Stimulated activated CD4-positive, alpha-beta T cell treated with anti-CD3 and anti-CD28 coated beads, Interleukin-12 subunit alpha, Interleukin-12 subunit beta, amount 100 ng/mL, for 48 hours (primary cell): Measurements from ENCODE around the gene NSUN4.
"Not testable (repeated sequence)": the region's sequence is repeated elsewhere in the genome, so short reads cannot be mapped to it uniquely, and the experiment has no call there.

Source experiments
- DNase-seq, 3 donors: peaks; one replicate each; pipeline ENCODE4 v3.0.0-alpha.2; 2020; ENCODE audit warnings: low read depth in 2 of 3, low spot score in 1 of 3

The NSUN4 gene

DNA sequence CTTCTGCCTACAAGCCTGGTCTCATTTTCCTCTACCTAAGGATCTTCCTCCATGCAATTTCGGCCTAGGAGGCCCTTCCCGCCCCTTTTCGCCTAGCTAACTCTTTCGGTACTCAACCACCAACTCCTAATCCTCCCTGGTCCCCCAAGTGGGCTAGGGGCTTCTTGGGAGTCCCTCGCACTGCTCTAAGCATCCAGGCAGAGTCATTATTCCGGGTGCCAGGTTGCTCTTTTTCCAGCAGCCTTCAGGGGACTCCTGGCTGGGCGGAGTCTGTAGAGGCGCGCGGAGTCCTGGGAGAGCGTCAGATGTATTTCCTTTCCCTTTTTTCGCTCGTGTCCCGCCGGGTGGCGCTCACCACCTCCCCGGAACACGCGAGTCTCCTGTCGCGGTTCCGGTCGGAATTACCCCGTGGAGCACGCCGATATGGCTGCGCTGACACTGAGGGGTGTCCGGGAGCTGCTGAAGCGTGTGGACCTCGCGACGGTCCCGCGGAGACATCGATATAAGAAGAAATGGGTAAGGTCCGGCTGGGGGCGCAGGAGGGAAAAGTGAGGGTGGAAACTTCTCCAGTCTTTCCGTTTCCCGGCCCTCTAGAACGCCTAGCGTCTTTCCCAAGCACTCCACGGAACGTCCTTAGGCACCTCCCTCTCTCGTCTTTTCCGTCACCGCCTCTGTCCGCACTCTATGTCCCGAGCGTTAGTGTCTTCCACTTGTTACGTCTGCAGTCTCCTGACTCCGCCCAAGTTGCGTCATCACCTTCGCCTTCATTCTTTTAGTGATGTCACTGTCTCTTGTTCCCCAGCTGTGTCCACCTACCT, at the start of gene NSUN4:
NSUN4 (plus strand) TSS at position 404 of the 818 bp plus-strand sequence; CDS start at position 424, 20 bp downstream.
- peak; percentile 78 to 82 (median 81) for DNase-seq

DNA sequence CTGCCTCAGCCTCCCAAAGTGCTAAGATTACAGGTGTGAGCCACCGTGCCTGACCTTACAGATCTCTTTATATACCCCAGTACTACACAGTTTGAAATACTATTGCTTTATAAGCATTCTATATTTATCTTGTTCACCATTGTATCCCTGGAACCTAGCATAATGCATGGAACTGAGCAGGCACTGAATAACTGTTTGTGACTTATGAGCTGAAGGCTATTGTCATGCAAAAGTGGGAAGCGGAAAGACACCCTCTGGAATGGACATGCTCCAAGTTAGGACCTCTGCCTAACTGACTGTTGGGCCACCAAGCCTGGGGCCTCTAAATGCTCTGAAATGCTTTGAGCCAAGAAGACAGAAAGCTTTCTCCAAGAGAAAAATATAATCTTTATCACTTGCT, 45.3 kb upstream of the NSUN4 start:
- DNase-seq = no peak

DNA sequence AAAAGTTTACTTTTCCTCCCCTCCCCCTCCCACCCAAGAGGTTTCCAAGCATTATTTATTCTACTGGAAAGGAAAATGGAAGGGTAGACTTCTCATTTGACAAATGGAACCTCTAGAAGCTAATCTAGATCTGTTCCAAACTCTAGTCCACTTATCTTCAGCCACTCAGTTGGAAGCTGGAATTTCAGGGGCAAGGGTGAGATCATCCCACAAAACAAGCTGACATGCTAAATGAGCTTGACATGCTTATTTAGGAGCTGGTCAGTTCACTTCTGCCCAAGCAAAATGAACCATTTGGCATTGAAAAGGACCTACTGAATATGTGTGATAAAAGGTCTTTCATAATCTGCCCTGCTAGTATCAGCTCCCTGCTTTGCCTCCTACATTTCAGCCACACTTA, 42.2 kb upstream of the NSUN4 start:
- no peak for DNase-seq

DNA sequence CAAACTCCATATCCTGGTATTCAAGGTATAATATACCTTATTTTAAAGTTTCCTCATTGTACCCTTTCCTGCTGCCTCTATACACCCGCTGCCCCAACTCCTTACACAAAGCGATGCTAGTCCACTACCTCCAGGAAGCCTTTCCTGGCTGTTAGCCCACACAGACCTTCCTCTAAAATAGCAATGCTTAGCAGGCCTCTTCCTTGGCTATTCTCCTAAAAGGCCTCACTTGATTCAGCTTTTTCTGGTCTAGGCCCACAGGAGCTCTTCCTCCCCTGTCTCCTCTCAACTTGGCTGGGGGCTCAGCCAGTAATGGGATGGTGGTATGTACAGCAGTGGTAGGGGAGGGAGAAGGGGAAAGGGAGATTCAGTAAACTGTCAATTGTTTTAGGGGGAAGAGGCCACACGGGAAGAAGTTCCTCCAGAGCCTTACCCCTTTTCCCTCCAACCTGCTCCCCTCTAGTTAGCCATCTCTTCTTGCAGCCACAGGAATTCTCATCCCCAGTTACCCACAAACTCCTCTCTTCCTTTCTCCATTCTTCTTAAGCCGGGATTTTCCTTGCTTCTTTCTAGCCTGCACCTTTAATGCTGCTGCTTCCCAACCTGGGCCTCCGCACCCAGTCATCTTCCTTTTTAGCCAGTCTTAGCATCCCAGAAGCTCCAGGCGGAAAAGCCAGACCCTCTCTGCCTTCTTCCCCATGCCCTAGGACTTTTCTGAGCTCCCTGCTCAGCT, 39.8 kb upstream of the NSUN4 start:
- no peak for DNase-seq

DNA sequence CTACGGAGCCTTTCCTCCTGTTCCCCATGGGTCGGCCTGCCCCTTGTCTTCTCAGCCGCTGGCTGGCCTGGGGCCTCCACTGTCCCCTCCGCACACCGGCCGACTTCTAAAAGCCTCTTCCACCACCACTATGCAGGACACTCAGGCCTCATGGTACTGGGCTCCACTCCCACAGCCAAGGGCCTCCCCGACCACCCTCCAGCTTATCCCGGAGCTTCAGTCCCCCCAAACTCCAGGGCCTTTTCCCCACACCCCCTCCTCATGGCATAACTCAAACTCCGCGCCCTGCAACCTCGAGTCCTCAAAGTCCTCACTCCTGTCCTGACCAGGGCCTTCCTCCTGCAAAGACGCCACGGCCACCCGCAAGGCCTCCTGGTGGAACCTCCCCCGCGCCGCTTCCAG, 39.2 kb upstream of the NSUN4 start:
- DNase-seq = no peak

DNA sequence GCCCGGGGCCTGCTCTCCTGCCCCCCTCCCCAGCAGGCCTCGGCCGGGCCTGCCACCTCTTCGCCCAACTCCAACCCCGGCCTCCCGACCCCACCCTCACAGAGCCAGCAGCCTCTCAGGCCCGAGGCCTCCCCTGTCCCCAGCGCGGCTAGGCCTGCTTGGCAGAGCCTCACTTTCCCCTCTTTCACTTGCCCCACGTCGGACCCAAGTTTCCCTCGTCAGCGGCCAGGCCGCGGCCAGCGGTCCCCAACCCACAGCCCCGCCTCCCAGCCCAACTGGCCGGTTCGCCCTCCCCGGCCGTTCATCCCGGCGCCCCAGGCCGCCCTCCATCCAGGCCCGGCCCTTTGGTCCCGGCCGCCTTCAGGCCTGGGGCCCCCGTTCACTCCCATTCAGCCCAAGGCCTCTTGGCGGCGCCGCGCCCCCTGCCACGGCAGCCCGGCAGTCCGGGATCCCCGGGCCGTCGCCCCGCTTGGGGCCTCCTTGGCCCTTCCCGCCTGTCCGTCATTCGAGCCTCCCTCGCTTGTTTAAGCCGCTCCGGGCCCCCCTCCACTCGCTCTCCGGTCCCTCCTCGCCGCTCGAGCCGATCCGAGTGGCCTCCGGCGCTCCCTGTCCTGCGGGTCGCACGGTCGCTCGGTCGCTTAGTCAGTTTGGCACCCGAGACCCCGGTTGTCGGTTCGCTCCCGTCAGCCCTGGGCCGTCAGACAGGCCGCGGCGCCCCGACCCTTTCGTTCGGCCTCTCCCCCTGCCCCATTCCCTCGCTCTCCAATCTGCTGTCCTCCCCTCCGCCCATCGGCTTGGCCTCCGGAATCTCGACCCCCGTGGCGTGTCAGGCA, 38.6 kb upstream of the NSUN4 start:
- peak; percentile 24 to 39 (median 25) for DNase-seq

DNA sequence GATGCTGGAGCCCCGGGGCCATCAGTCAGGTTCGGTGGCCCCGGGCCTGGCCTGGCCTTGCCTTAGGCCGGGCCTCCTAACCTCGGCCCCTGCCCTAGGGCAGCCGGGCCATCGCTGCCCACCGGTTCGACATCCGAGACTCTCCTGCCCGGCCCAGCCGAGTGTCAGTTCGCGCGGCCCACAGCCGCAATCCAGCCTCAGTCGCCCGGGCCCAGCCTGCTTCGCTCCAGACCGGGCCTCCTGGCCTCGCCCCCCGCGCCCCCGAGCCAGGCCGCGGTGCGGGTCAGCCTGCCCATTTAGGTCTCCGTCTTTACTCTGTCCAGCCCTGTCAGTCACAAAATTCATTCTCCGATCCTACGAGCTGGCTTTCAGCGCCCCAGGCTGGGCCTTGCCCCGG, 38.0 kb upstream of the NSUN4 start:
- DNase-seq = peak in 1 of 3 donors; percentile 13

DNA sequence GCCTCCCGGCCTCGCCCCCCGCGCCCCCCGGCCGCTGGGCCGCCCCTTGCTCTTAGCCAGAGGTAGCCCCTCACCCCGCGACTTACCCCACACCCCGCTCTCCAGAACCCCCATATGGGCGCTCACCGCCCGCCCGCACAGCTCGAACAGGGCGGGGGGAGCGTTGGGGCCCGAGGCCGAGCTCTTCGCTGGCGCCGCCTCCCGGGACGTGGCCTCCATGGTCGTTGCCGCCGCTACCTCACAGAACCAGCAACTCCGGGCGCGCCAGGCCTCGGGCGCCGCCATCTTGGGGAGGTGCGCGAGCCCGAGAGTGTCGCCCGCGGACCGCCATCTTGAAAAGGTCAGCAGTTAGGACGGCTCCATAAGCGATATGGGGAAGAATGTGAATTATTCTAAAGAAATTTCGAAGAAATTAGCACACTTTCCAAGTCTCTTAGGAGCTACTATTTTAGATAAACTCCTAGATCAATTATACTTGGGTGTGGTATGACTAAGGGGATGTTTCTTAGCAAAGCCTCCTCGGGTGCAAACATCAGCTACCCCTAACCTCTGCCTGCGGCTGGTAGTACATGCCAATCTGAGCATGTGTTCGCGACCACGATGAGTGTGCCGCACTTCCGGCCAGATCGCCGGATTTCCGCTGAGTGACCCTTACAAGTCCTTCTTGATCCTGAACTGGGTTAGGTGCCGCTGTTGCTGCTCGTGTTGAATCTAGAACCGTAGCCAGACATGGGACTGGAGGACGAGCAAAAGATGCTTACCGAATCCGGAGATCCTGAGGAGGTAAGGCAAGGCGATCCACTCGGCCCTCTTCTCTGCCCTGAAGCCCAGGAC, 37.4 kb upstream of the NSUN4 start, which contains the start of the genes LRRC41 and UQCRH:
LRRC41 (minus strand) TSS at position 579 of the 834 bp plus-strand sequence; CDS start at position 285, 294 bp downstream.
UQCRH (plus strand) TSS at position 661 of the 834 bp plus-strand sequence; CDS start at position 730, 69 bp downstream.
- peak; percentile 88 to 92 (median 89) for DNase-seq

DNA sequence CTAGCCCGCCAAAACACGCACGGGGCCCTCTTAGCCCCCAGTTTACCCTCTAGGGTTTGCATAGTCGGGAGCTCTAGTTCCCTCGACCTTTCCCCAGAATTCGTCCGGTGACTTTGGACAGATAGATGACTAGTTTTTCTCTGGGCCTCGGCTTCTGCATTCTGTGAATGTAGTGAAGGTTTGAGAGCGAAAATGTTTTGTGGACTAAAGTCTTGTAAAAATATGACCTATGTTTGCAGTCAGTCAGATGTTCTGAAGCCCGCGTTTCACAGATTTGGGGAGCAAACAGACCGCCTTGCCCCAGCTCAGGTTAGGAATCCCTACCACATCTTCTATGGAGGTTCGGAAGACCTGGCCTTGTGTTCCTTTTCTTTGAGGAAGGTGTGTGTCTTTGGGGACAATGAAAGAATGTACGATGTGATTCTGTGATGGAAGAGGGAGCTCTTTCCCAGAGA, 36.7 kb upstream of the NSUN4 start:
- no peak for DNase-seq

DNA sequence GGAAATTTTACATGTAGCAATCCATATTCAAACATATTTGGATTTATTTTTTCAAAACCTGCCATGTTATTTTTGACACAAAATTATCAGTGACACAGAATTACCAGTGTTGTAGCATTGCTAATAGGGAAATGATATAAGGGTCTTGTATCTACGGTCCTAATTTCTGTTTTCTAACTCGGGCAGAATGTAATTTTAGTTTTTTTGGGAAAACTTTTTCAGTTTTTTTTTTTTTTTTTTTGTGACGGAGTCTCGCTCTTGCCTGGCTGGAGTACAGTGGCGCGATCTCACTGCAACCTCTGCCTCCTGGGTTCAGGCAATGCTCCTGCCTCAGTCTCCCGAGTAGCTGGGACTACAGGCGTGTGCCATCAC, 34.5 kb upstream of the NSUN4 start:
- no peak for DNase-seq

DNA sequence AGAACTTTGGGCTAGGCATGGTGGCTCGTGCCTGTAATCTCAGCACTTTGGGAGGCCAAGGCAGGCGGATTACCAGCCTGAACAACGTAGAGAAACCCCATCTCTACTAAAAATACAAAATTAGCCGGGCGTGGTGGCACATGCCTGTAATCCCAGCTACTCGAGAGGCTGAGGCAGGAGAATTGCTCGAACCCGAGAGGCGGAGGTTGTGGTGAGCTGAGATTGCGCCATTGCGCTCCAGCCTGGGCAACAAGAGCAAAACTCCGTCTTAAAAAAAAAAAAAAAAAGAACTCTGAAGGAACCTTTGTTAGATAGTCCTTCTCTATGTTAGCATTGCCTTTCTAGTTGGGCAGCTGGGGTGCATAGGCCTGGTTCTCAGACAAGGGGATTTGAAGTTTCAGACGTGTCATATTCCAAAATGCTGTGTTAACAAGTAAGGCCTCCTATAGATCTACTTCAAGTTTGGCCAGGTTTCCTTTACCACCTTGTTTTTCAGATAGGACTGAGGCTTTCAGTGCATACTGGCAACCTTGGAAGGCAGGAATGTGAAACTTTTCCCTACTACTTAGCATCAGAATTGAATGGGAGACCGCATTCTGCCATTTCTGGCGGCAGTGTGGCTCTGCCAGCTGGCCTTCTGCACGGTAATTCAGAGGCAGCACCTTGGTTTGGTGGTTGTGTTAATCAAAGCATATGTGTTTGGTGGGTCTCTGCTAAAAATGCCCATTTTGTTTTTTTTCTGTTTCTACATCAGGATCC, 31.0 kb upstream of the NSUN4 start:
- DNase-seq = no peak

DNA sequence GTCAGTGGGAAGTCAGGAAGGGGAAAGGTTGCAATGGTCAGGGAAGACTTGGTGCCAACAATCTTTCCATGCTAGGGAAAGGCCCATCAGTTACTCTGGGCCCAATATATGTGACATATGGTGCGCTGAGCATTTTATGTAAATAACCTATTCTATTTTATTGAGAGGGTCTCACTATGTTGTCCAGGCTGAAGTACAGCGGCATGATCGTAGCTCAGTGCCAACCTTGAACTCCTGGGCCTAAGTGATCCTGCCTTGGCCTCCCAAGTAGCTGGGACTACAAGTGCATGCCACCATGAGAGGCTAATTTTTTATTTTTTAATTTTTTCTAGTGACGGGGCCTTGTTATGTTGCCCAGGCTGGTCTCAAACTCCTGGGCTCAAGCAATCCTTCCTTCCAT, 30.3 kb upstream of the NSUN4 start:
- DNase-seq = no peak

DNA sequence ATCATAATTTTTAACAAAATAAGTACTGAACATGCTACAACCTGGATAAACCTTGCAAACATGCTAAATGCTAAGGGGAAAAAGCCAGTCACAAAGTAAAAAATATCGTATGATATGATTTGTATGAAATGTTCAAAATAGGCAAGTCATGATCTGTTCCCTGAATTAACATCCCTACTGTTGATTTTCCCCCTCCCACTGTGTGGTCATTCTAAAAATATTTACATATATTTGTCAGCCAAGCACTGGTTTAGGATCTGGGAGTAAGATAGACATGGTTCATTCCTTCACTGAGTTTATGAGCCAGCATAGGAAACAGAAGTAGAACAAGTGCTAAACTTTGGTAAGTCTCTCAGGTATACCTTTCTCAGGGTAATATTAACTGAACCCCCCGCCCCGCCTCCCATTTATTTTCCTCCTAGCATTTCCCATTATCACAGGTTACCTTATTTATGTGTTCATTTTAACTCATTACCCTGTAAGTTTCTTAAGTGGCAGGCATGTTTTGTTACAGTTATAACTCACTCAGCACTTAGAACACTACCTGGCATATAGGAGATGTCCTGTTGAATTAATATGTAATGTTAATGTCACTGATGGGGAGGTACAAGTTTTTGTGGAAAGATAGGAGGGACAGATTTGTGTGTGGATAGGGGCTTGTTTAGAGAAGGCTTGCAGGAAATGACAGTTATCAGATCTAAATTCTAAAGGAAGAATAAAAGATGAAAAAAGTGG, 24.8 kb upstream of the NSUN4 start:
- no peak for DNase-seq

DNA sequence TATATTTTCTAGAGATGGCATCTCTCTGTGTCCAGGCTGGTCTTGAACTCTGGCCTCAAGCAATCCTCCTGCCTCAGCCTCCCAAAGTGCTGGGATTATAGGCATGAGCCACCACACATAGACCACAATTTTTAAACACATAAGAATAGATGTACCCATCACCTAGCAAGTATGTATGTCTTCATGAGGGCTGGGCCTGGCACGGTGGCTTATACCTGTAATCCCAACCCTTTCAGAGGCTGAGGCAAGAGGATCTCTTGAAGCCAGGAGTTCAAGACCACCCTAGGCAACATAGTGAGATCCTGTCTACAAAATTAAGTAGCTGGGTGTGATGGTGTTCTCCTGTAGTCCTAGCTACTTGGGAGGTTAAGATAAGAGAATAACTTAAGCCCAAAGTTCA, 23.3 kb upstream of the NSUN4 start:
- DNase-seq = no peak

DNA sequence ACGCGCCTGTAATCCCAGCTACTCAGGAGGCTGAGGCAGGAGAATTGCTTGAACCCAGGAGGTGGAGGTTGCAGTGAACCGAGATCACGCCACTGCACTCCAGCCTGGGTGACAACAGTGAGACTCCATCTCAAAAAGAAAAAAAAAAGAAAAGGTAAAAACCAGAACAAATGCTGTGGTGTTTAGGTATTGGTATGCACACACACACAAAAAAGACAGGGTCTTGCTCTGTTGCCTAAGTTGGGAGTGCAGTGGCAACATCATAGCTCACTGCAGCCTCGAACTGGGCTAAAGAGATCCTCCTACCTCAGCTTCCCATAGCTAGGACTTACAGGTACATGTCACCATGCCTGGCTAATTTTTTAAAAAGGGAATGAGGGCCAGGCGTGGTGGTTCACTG, 21.3 kb upstream of the NSUN4 start:
- not testable (repeated sequence) for DNase-seq

DNA sequence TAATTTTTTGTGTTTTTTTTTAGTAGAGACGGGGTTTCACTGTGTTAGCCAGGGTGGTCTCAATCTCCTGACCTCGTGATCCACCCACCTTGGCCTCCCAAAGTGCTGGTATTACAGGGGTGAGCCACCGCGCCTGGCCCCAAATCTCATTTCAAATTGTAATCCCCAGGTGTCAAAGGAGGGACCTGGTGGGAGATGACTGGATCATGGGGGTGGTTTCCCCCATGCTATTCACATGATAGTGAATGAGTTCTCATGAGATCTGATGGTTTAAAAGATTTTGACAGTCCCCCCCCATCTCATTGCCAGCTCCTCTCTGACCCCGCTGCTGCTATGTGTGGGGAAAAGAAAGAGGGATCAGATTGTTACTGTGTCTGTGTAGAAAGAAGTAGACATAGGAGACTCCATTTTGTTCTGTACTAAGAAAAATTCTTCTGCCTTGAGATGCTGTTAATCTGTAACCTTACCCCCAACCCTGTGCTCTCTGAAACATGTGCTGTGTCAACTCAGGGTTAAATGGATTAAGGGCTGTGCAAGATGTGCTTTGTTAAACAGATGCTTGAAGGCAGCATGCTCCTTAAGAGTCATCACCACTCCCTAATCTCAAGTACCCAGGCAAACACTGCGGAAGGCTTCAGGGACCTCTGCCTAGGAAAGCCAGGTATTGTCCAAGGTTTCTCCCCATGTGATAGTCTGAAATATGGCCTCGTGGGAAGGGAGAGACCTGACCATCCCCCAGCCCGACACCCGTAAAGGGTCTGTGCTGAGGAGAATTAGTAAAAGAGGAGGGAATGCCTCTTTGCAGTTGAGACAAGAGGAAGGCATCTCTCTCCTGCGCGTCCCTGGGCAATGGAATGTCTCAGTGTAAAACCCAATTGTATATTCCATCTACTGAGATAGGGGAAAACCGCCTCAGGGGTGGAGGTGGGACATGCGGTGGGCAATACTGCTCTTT, 20.4 kb upstream of the NSUN4 start:
- DNase-seq = not testable (repeated sequence)

DNA sequence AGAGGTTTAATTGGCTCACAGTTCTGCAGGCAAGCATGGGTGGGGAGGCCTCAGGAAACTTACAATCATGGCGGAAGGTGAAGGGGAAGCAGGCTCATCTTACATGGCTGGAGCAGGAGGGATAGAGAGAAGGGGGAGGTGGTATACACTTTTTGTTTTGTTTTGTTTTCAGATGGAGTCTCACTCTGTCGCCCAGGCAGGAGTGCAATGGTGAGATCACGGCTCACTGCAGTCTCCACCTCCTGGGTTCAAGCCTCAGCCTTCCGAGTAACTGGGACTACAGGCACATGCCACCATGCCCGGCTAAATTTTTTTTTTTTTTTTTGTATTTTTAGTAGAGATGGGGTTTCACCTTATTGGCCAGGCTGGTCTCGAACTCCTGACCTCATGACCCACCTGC, 18.4 kb upstream of the NSUN4 start:
- DNase-seq = not testable (repeated sequence)
